Renal cortical epithelial cell (primary cell): ENCODE measurements around the gene ANGEL1. TPM values are rescaled to one million over a fixed set of nuclear protein-coding genes. Genes with fewer than 3 reads are reported as not detected.
A peak's percentile ranks its signal among the peaks of the same experiment; 100 is the strongest.

ENCODE experiments used
- DNase-seq: peaks from one replicate; pipeline ENCODE4 v3.0.0-alpha.2; 2011; ENCODE audit warnings: low read depth
- total RNA-seq: library from RNA; depleted of rRNA; stranded (reverse); fragments of >200 nt; gene quantifications from 2 replicates; pipeline ENCODE4 v1.2.3, GENCODE V29; 2014

The ANGEL1 gene
- total RNA-seq, 1 donor from 2014 or later, result 11.1 TPM

GRCh38 chr14:76765461-76765931 lies 47.2 kb downstream of the ANGEL1 start:
- DNase-seq, result no peak

GRCh38 chr14:76763096-76764041 lies 49.3 kb downstream of the ANGEL1 start:
- no peak for DNase-seq

DNA sequence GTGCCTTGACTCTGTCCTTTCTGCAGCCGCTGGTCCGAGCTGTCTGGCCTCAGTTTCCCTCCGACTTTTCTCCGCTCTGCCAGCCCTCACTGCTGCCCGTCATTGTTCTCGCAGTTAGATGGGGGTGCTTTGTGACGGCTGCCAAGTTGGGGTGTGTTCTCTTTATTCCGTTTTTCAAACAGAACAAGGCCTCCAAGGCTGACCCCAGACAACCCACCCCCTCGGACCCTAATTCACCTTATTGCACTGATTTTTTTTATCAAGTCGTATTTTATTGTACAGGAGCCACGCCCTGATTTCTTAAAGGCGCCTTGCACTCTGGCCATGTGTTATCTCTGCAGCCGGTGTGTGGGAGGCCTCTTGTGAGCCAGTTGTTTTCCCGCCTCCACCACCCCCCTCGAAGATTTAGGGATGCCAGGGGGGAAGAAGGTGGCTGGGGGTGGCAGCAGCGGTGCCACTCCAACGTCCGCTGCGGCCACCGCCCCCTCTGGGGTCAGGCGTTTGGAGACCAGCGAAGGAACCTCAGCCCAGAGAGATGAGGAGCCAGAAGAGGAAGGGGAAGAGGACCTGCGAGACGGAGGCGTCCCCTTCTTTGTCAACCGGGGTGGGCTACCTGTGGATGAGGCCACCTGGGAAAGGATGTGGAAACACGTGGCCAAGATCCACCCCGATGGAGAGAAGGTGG lies 50.1 kb downstream of the ANGEL1 start:
- no peak for DNase-seq

- DNase-seq, result no peak
Measured at GRCh38 chr14:76761960-76762410, 50.7 kb downstream of the ANGEL1 start.

DNA sequence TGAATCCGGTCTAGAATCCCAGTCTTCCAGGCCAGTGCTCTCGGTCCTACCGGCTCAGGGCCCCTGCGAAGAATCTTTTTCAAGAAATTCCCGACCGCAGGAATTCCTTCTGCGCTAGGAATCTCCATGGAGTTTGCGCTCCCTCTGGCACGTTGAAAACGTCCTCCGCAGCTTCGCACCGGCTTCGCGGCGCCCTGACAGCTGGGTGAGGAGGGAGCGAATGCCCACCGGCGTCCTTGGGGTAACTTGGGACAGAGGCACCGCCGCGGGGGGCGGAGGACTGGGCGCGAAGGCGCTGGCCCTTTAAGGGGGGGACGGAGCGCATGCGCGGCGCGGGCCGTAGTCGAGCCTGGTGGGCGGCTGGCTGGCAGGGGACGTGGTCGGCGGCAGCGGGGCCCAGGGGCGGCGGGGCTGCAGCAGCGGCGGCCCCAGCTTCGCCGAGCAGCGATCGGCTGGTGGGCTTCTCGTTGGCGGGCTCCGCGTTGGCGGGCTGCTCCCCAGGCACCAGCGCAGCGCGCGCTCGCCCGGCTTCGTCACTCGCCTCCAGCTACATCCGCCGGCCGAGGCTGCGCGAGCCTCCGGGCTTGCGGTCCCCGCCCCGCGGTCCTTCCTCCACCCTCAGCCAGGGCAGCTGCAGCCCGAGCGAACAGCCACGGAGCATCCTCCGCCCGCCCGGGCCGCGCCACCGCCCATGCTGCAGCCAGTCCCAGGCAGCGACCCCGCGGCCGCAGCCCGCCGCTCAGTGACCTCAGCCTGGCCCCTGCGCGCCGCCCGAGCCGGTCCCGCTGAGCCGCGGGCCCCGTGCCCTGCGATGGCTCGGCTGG lies 51.3 kb downstream of the ANGEL1 start, which contains the start of gene VASH1:
TSS of gene VASH1 (plus strand) at position 333 of the 824 bp plus-strand sequence. CDS start 1,354 bp downstream, outside the sequence.
- DNase-seq, result peak; percentile 37

DNA sequence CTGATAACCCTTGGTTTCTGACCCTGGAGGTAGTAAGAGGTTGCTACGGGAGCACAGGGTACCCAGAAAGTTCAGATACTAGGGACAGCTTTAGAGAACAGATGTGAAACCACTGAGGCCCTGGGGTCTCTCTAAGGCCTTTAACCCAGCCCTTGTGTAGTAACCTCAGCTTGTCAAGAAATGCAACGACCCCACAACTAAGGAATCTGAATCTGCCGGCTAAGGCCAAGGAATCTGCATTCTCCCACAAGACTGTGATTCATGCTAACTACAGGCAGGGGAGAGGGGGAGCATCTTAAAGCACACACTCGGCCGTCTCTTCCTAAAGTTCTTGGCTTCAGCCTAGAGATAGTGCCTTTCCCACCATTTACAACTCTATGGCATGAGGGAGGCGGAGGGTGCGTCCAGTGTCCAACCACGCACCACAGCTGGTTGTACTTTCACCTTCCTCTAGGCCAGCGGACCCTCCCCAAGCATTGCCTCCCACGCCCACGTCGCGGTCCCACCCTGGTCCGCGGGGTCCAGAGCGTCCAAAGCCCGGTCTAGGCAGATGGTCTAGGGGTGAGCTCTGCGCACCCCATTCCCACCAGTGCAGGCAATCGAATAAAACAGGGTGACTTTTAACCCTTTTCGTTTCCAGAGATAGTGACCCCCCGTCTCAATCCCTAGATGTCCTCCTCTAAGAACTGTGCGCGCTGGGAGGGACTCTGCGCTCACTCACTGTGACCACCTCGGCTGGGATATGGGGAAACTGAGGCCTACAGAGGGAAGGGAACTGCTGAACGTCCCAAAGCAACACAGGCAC lies 52.1 kb downstream of the ANGEL1 start:
- DNase-seq, result no peak

DNA sequence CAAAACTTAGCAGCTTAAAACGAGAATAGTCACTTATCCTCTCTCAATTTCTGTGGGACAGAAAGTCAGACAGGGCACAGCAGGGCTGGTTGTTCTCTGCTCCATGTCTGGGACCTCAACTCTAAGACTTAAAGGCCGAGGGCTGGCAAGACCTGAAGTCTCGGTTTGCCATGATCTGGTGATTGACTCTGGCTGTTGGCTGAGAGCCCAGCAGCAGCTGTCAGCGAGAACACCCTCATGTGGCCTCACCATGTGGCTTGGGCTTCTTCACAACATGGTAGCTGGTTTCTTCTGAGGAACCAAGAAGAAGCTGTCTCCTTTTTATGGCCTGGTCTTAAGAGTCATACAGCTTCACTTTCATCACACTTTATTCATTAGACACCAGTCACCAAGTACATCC lies 53.1 kb downstream of the ANGEL1 start:
- no peak for DNase-seq

GRCh38 chr14:76756371-76756750 lies 56.3 kb downstream of the ANGEL1 start:
- no peak for DNase-seq

DNA sequence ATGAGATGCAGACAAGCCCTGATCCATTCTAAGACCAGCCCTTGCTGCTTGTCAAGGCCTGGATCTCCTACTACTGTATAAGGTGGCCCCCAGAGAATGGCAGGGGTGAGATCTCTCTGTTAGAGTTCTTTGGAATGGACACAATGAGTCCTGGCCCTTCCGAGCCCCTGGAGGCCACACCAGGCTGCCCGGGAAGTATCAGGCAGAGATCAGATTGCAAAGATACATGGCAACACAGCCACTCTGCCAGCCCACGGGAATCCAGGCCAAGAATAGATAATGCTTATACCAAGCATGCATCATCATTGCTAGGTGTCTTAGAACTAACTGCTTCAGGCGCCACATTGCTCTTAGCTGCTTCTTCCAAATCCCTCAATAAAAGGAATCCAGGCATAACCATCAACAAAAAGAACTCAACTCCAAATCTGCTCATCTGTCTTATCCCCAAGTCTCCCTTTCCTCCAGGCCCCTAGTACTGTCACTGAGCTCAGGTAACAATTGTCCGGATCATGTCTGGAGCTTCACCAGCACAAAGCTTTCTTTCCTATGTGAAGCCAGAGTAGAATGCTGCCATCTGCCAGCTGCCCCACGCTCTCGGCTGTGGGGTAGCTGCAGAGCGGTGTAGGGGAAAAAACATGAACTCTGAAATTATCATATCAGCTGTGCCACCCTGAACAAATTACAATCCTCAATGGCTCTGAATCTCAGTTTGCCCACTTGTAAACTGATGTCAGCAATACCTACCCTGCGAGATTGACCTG lies 56.9 kb downstream of the ANGEL1 start:
- DNase-seq, result no peak

DNA sequence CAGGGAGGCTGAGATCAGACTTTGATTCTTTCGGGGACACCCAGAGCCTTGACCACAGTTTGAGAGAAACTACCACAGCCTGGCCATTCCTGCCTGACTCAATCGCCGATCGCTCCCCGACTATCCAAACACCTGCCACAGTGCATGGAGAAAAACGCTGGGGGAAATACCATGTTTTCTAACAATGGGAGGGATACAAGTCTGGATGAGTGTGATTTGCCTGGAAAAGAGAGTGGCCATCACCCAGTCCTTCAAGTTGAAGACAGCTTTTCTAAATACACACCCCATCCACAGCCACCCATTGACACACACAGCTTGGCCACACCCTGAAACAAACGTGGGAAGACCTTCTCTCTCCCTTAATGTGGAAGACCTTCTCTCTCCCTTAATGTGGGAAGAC lies 58.1 kb downstream of the ANGEL1 start:
- no peak for DNase-seq

DNA sequence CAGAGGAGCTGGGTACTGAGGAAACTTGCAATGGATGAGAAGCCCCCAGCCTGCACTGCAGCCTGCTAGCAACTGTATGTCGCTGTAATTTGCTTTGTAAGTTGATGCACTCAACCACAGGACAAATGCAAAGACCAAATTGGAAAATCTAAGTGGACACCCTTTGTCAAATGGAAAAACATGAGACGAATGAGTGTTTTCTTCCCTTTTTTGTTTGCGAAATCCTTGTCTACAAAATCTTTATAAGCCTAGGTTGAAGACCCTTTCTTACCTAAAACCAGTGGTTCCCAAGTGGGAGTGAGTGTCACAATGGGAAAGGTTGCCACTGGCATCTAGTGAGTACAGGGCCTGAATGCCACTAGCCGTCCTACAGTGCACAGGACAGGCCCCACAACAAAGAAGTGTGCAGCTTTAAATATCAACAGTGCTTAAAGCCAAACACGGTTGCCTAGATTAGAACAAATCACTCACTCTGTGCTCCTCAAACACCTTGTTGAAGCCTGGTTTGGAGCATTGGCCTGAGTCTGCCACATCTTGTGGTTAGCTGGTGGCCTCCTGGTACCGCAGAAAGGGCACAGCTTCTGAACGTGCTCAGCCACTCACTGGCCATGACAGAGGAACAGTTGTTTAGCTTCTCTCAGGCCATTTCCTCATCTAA lies 59.0 kb downstream of the ANGEL1 start:
- DNase-seq, result no peak

- DNase-seq, result no peak
Measured at GRCh38 chr14:76752744-76753143, 59.9 kb downstream of the ANGEL1 start.

DNA sequence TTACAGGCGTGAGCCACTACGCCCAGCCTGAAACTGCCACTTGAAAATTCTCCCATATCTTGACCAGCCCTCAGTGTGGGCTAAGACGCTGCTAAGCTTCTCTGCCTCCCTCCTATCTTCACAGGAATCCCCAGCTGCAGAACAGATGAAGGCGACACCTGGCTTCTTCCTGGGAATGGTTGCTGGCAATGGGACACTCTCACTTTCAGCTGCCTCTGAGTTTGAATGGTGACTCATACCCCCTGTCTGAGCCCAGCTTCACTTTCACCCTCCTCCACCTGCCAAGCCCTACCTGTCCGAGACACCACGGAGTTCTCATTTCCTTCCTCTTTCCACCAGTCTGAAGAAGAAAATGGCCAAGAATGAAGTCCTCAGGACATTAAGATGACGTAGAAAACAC lies 69.7 kb downstream of the ANGEL1 start:
- no peak for DNase-seq

DNA sequence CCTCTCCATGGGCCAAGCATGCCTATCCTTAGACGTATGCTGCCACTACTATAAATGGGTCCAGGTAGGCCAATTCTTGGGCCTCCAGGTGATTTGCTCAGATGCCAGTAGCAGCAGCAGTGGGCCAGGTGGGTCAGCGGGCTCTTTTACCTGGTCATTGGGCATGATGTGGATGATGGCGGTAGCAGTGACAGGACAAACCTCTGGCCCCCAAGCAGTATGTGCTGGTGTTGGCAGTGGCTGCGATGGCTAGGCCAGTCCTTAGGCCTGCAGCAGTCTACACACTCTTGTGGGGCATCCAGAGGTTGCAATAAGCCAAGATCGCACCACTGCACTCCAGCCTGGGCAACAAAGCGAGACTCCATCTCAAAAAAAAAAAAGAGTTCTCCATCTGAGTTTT lies 70.5 kb downstream of the ANGEL1 start:
- no peak for DNase-seq

DNA sequence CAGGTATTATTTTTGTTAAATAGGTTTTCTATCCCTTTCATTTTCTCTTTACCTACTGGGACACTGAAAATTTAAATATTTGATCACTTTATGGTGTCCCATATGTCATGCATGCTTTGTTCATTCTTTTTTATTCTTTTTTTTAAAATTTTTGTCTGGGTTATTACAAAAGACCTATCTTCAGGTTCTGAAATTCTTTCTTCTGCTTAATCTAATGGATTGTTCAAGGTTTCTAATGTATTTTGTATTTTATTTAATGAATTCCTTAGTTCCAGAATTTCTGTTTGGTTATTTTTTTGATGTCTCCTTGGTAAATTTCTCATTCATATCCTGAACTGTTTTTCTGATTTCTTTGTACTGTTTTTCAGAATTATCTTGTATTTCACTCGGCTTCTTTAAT lies 71.6 kb downstream of the ANGEL1 start:
- DNase-seq, result no peak
